CD4-positive, alpha-beta T cell treated with Interleukin-15 for 4 hours (primary cell): ENCODE results near the gene OR5K1.

ENCODE experiments used
- DNase-seq: peaks from one replicate; pipeline ENCODE4 v3.0.0-alpha.2; 2020; ENCODE audit warnings: low spot score

The OR5K1 gene

GRCh38 chr3:98462901-98463300 lies at the start of gene OR5K1:
Gene OR5K1, plus strand, starts transcription at chr3:98463201. Its CDS starts 6,376 bp downstream, at chr3:98469577.
- no peak for DNase-seq

DNA sequence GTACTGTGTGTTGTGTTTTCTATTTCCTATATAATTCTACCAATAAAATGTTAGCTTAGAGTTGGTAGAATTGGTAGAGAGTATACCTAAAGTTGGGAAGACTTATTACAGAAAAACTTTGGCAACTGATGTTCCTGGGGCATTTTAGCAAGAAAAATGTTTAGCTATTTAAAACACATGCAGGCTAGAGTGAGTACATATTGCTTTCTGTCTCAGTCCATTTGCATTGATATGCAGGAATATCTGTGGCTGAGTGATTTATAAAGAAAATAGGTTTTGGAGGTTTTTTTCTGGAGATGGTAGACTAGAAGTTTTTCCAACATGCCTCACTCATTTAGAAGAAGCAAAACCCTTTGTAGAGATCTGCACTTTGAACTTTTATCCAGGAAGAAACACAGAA lies 30.4 kb upstream of the OR5K1 start:
- DNase-seq, result no peak

- DNase-seq, result no peak
Observed at GRCh38 chr3:98433764-98434163, 29.2 kb upstream of the OR5K1 start.

DNA sequence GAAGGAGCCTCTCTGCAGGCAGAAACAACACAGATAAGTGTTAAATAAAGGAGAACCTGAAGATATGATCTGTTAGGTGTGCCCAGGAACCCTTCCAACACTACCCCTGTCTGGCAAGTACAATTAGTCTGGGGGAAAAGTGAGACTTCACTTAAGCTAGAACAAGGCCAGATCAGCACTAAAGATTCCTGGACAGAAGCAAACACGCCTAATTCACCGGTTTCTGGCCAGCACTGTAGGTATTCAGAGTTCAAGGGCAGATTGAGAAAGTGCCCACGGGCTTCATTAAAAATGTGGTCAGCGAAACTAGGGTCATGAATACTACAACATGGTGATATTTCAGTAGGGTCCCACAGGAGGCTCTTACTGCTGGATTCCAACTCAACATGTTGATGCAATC lies 28.6 kb upstream of the OR5K1 start:
- no peak for DNase-seq

GRCh38 chr3:98440283-98440682 lies 22.7 kb upstream of the OR5K1 start:
- no peak for DNase-seq

GRCh38 chr3:98445949-98446406 lies 17.0 kb upstream of the OR5K1 start:
- DNase-seq, result no peak

GRCh38 chr3:98449606-98450193 lies 13.3 kb upstream of the OR5K1 start:
- DNase-seq, result no peak

DNA sequence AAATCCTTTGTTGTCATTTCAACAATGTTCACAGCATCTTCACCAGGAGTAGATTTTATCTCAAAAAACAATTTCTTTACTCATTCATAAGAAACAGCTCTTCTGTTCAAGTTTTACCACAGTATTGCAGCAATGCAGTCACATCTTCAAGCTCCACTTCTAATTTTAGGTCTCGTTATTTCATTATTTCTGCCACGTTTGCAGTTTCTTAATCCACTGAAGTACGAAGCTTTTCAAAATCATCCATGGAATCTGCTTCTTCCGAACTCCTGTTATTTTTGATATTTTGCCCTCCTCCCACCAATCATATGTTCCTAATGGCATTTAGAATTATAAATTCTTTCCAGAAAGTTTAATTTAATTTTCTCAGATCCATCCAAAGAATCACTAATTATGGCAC lies 12.6 kb upstream of the OR5K1 start:
- DNase-seq, result no peak

- DNase-seq, result no peak
Observed at GRCh38 chr3:98453827-98454226, 9.2 kb upstream of the OR5K1 start.

GRCh38 chr3:98454929-98455328 lies 8.1 kb upstream of the OR5K1 start:
- DNase-seq, result no peak

DNA sequence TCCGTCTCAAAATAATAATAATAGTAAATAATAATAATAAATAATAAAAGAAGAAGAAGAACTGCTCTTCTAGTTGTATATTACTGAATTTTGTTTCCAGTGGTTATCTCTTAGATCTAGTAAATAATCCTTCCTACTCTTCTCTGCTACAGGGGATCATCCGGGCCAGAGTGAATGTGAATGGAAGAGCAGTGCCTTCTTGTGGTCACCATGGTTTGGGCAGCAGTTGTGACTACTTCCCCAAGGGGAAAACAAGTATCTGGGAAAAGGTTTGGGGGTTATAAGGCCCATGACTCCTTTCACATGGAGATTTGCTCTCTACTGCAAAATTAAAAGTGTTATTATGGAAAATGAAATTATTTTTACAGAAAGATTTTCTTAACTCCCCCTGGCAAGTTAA lies 5.5 kb upstream of the OR5K1 start:
- no peak for DNase-seq

- no peak for DNase-seq
Observed at GRCh38 chr3:98460220-98460619, 2.8 kb upstream of the OR5K1 start.

GRCh38 chr3:98482717-98483482 lies 19.9 kb downstream of the OR5K1 start:
- DNase-seq, result no peak

- no peak for DNase-seq
Observed at GRCh38 chr3:98483626-98484025, 20.6 kb downstream of the OR5K1 start.

DNA sequence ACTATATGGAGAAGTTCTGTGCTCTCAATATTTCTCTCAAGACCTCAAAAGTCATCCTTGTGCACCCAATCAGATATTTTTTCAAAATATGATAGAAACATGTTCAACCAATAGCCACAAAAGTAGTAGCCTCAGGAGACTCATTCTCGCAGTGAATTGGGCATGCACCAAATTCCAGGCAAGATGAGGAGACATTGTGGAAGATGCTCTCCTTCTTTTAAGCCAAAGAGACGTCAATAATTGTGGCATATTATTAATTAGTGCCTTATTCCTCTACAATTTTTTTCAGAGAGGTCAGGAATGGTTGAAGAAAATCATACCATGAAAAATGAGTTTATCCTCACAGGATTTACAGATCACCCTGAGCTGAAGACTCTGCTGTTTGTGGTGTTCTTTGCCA lies 34.4 kb downstream of the OR5K1 start, which contains the start of gene OR5K2:
Gene OR5K2, plus strand, starts transcription at position 301 of the 400 bp plus-strand sequence. Its CDS starts 0 bp downstream, at position 301.
- no peak for DNase-seq

- no peak for DNase-seq
Observed at GRCh38 chr3:98500019-98500418, 37.0 kb downstream of the OR5K1 start.

GRCh38 chr3:98501270-98501669 lies 38.3 kb downstream of the OR5K1 start:
- DNase-seq, result no peak

DNA sequence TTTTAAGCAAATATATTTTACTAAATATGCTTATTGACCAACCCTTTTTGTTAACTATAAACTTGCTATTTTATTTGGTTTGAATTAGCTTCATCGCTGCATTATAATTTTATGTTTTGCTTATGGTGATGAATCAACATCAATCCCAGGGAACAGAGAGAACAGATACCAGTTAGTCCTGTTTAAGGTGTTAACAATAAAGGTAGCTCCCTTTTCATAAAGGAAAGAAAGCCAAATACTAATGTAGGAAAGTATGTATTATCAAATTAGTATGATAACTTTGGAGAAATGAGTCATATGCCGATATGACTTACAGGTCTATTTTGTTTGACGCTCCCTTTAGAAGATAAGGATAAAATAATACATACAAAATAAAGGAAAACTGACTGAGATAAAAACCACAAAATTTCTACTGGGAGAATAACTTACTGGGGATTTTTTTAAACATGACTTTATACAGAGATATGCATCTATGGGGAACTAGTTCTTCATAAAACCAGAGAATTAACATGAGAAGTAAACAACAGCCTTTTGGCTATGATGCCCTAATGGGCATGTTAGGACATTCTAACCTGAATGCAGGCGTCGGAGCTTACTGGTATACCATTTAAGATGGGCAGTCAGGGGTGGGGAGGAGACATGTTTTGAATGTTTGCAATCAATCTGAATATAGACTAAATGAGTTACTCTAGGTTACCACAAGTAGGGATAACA lies 39.0 kb downstream of the OR5K1 start:
- no peak for DNase-seq

GRCh38 chr3:98504539-98504938 lies 41.5 kb downstream of the OR5K1 start:
- no peak for DNase-seq

- peak; percentile 9 for DNase-seq
Observed at GRCh38 chr3:98508582-98508981, 45.6 kb downstream of the OR5K1 start.

DNA sequence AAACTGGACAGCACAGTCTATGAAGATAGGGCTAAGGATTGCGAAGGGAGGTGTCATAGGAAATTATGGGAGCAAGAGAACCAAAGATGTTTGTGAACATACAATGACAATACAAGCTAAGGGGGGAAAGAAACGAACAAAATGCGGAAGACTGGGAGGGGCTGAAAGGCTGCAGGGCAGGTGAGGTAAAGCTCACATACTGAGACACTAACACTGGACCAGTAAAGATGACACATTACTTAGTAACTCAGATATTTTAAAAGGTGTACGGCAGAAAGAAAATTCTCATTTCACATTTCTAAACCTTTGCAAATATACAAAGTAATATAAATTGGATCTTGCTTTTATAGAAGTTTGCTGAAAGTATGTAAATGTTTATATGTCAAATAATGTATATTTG lies 49.6 kb downstream of the OR5K1 start:
- DNase-seq, result no peak

- no peak for DNase-seq
Observed at GRCh38 chr3:98513091-98513511, 50.1 kb downstream of the OR5K1 start.

- no peak for DNase-seq
Observed at GRCh38 chr3:98513736-98514135, 50.7 kb downstream of the OR5K1 start.
